Esophagus squamous epithelium (tissue), 4 donors: ENCODE measurements around the gene CEP164.

Source experiments
- CTCF ChIP-seq, 6 experiments: fragments of 450-650 bp in 4 of 6; fragments of 200-600 bp in 2 of 6; sonication (generic) in 2 of 6; IDR thresholded peaks; one replicate each; pipeline ENCODE4 v1.5.1; 2016 to 2019; ENCODE audit warnings: antibody characterized with exemption in 6 of 6, mild to moderate bottlenecking in 4 of 6, moderate library complexity in 4 of 6
- POLR2A ChIP-seq, 4 donors: fragments of 450-650 bp; IDR thresholded peaks; one replicate each; pipeline ENCODE4 v1.6.1; 2017; ENCODE audit warnings: antibody characterized with exemption in 4 of 4, mild to moderate bottlenecking in 4 of 4, moderate library complexity in 3 of 4

GRCh38 chr11:117345039-117345438 lies 17.4 kb downstream of the CEP164 start:
- TF ChIP-seq CTCF (IDR thresholded peaks at IDR 0.05) (no peak), POLR2A (IDR thresholded peaks at IDR 0.05) (no peak)
